GM12878 (cell line): ENCODE measurements around the gene MFN2. TPM values are rescaled to one million over a fixed set of nuclear protein-coding genes. Genes with fewer than 3 reads are reported as not detected.

Experiments used
- CHD1 ChIP-seq: IDR thresholded peaks from 2 replicates; pipeline ENCODE4 v1.6.1; 2012; ENCODE audit warnings: low read depth, low read length, improper control_type of control experiment
- EED ChIP-seq: sonication (generic); IDR thresholded peaks from 2 replicates; pipeline ENCODE4 v1.6.1; 2016; ENCODE audit warnings: antibody characterized with exemption, low read depth
- MXI1 ChIP-seq: fragments of 150-350 bp; IDR thresholded peaks from 2 replicates; pipeline ENCODE4 v1.6.1; 2011; ENCODE audit warnings: low read depth, mild to moderate bottlenecking, inconsistent platforms, low read length, improper control_type of control experiment
- MYB ChIP-seq: fragments of 150-350 bp; IDR thresholded peaks from 2 replicates; pipeline ENCODE4 v1.6.1; 2014; ENCODE audit warnings: mild to moderate bottlenecking, low read depth, low read length, borderline replicate concordance
- SIX5 ChIP-seq: IDR thresholded peaks from 2 replicates; pipeline ENCODE4 v1.6.1; 2011; ENCODE audit warnings: mild to moderate bottlenecking, low read depth, low read length, moderate library complexity; ENCODE audit not compliant: severe bottlenecking
- SREBF2 ChIP-seq: IDR thresholded peaks from 2 replicates; pipeline ENCODE4 v1.6.1; 2012; ENCODE audit warnings: mild to moderate bottlenecking, low read length
- TCF3 ChIP-seq: IDR thresholded peaks from 2 replicates; pipeline ENCODE4 v1.6.1; 2012; ENCODE audit warnings: low read depth, mild to moderate bottlenecking, low read length, borderline replicate concordance; ENCODE audit not compliant: insufficient read depth
- polyA plus RNA-seq, 11 experiments: library from polyadenylated mRNA; depleted of rRNA in 4 of 11; unstranded in 6 of 11; stranded (reverse) in 5 of 11; fragments of >200 nt; fragmentation: Nextera tagmentation in 4 of 11; fragmentation: Illumina TruSeq in 1 of 11; extraction: Ambion mirVana in 4 of 11; extraction: Trizol in 1 of 11; gene quantifications; 1 replicate in 1 of 11; 2 replicates in 10 of 11; pipeline versions ENCODE4 v1.2.1 to v1.2.3, GENCODE V29; 2011 to 2016; ENCODE audit warnings: inconsistent platforms in 2 of 11, missing spikeins in 2 of 11, low read depth in 1 of 11
- total RNA-seq, 4 experiments: library from RNA; depleted of rRNA in 3 of 4; stranded (reverse); fragments of >200 nt in 3 of 4; fragmentation: Illumina TruSeq in 1 of 4; extraction: Trizol in 1 of 4; gene quantifications; 2 replicates each; pipeline versions ENCODE4 v1.2.1 to v1.2.3, GENCODE V29; 2013 to 2021
- TF ChIP-seq, protein P1 (sequence below): IDR thresholded peaks from 2 replicates; pipeline ENCODE4 v1.6.1; 2012; ENCODE audit warnings: low read depth, low read length, improper control_type of control experiment
- TF ChIP-seq, protein P2 (sequence below): IDR thresholded peaks from 2 replicates; pipeline ENCODE4 v1.6.1; 2011; ENCODE audit warnings: low read depth, low read length, improper control_type of control experiment, borderline replicate concordance
- TF ChIP-seq, protein P3 (sequence below): IDR thresholded peaks from 2 replicates; pipeline ENCODE4 v1.6.1; 2012; ENCODE audit warnings: mild to moderate bottlenecking, low read depth, low read length
- TF ChIP-seq, protein P4 (sequence below): fragments of 450-650 bp; IDR thresholded peaks from 2 replicates; pipeline ENCODE4 v1.6.1; 2018; ENCODE audit warnings: mild to moderate bottlenecking, low read depth, moderate library complexity; ENCODE audit not compliant: partially characterized antibody
- TF ChIP-seq, protein P5 (sequence below): fragments of 450-650 bp; IDR thresholded peaks from 2 replicates; pipeline ENCODE4 v1.6.1; 2017; ENCODE audit warnings: mild to moderate bottlenecking, low read depth, inconsistent platforms; ENCODE audit not compliant: poor library complexity, severe bottlenecking
- TF ChIP-seq, protein P6 (sequence below): fragments of 450-650 bp; IDR thresholded peaks from 2 replicates; pipeline ENCODE4 v1.6.1; 2016; ENCODE audit warnings: mild to moderate bottlenecking

Gene MFN2
- total and polyA plus RNA-seq, 10 of the 15 experiments (the other 5 are each of a cell fraction or from before 2014, with no cell fraction given): 5.3 to 64.4 (median 48.1) TPM

DNA sequence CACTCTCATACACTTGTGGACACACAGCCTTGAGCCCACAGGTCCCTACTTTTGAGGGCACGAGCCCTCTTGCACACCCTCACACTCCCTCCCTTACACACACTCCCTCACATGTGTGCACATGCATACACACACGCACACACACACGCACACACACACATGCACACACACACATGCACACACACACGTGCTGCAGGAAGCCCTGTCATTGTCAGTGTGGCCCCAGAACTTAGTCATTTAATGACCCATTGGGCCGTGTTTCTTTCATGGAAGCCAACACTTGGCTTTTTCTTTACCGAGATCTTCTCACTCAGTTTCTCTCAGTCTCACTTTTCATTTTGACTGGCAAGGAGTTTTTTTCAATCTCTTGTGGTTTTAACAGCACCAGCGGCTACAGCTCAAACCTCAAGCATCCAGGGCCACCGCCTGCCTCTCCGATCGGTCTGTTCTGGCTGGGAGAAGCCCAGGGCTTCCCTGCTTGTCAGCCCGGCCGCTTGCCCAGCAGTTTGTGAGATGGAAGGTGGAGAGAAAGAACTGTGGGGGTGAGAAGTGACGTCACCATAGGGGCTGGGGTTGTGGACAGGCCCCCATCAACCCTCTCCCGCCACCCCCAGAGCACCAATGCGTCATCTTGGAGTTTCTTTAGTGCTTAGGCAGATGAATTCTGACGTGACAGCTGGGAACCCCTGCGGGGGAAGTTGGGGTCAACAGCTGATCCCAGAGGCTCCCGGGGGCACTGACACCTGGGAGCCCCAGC, 67.1 kb downstream of the MFN2 start (continued):
- TF ChIP-seq SIX5 (no peak), SREBF2 (no peak), TCF3 (peak; percentile 90; the same call in 1 of the 2 replicates), EED (peak; percentile 96), MYB (no peak), CHD1 (no peak), MXI1 (peak; percentile 89; the same call in 1 of the 2 replicates)
- TF ChIP-seq, protein P1, sequence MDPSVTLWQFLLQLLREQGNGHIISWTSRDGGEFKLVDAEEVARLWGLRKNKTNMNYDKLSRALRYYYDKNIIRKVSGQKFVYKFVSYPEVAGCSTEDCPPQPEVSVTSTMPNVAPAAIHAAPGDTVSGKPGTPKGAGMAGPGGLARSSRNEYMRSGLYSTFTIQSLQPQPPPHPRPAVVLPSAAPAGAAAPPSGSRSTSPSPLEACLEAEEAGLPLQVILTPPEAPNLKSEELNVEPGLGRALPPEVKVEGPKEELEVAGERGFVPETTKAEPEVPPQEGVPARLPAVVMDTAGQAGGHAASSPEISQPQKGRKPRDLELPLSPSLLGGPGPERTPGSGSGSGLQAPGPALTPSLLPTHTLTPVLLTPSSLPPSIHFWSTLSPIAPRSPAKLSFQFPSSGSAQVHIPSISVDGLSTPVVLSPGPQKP: no peak
- TF ChIP-seq, protein P2, sequence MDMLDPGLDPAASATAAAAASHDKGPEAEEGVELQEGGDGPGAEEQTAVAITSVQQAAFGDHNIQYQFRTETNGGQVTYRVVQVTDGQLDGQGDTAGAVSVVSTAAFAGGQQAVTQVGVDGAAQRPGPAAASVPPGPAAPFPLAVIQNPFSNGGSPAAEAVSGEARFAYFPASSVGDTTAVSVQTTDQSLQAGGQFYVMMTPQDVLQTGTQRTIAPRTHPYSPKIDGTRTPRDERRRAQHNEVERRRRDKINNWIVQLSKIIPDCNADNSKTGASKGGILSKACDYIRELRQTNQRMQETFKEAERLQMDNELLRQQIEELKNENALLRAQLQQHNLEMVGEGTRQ: no peak; the same call in 1 of the 2 replicates
- TF ChIP-seq, protein P3, sequence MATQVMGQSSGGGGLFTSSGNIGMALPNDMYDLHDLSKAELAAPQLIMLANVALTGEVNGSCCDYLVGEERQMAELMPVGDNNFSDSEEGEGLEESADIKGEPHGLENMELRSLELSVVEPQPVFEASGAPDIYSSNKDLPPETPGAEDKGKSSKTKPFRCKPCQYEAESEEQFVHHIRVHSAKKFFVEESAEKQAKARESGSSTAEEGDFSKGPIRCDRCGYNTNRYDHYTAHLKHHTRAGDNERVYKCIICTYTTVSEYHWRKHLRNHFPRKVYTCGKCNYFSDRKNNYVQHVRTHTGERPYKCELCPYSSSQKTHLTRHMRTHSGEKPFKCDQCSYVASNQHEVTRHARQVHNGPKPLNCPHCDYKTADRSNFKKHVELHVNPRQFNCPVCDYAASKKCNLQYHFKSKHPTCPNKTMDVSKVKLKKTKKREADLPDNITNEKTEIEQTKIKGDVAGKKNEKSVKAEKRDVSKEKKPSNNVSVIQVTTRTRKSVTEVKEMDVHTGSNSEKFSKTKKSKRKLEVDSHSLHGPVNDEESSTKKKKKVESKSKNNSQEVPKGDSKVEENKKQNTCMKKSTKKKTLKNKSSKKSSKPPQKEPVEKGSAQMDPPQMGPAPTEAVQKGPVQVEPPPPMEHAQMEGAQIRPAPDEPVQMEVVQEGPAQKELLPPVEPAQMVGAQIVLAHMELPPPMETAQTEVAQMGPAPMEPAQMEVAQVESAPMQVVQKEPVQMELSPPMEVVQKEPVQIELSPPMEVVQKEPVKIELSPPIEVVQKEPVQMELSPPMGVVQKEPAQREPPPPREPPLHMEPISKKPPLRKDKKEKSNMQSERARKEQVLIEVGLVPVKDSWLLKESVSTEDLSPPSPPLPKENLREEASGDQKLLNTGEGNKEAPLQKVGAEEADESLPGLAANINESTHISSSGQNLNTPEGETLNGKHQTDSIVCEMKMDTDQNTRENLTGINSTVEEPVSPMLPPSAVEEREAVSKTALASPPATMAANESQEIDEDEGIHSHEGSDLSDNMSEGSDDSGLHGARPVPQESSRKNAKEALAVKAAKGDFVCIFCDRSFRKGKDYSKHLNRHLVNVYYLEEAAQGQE: no peak
- TF ChIP-seq, protein P4, sequence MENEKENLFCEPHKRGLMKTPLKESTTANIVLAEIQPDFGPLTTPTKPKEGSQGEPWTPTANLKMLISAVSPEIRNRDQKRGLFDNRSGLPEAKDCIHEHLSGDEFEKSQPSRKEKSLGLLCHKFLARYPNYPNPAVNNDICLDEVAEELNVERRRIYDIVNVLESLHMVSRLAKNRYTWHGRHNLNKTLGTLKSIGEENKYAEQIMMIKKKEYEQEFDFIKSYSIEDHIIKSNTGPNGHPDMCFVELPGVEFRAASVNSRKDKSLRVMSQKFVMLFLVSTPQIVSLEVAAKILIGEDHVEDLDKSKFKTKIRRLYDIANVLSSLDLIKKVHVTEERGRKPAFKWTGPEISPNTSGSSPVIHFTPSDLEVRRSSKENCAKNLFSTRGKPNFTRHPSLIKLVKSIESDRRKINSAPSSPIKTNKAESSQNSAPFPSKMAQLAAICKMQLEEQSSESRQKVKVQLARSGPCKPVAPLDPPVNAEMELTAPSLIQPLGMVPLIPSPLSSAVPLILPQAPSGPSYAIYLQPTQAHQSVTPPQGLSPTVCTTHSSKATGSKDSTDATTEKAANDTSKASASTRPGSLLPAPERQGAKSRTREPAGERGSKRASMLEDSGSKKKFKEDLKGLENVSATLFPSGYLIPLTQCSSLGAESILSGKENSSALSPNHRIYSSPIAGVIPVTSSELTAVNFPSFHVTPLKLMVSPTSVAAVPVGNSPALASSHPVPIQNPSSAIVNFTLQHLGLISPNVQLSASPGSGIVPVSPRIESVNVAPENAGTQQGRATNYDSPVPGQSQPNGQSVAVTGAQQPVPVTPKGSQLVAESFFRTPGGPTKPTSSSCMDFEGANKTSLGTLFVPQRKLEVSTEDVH: peak; percentile 77
- TF ChIP-seq, protein P5, sequence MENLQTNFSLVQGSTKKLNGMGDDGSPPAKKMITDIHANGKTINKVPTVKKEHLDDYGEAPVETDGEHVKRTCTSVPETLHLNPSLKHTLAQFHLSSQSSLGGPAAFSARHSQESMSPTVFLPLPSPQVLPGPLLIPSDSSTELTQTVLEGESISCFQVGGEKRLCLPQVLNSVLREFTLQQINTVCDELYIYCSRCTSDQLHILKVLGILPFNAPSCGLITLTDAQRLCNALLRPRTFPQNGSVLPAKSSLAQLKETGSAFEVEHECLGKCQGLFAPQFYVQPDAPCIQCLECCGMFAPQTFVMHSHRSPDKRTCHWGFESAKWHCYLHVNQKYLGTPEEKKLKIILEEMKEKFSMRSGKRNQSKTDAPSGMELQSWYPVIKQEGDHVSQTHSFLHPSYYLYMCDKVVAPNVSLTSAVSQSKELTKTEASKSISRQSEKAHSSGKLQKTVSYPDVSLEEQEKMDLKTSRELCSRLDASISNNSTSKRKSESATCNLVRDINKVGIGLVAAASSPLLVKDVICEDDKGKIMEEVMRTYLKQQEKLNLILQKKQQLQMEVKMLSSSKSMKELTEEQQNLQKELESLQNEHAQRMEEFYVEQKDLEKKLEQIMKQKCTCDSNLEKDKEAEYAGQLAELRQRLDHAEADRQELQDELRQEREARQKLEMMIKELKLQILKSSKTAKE: peak; percentile 96
- TF ChIP-seq, protein P6, sequence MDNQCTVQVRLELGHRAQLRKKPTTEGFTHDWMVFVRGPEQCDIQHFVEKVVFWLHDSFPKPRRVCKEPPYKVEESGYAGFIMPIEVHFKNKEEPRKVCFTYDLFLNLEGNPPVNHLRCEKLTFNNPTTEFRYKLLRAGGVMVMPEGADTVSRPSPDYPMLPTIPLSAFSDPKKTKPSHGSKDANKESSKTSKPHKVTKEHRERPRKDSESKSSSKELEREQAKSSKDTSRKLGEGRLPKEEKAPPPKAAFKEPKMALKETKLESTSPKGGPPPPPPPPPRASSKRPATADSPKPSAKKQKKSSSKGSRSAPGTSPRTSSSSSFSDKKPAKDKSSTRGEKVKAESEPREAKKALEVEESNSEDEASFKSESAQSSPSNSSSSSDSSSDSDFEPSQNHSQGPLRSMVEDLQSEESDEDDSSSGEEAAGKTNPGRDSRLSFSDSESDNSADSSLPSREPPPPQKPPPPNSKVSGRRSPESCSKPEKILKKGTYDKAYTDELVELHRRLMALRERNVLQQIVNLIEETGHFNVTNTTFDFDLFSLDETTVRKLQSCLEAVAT: peak; percentile 93
